HG03039 (cell line): Measurements from ENCODE around the gene OTOP3.
"Not testable (repeated sequence)": the region's sequence is repeated elsewhere in the genome, so short reads cannot be mapped to it uniquely, and the experiment has no call there.

Experiments
- ATAC-seq: cut with Tn5 transposase; IDR thresholded peaks from one replicate; pipeline ENCODE4 v1.9.1; 2021; ENCODE audit warnings: mild to moderate bottlenecking, moderate library complexity; ENCODE audit not compliant: unreplicated experiment

OTOP3 gene

GRCh38 chr17:74935585-74936469, at the start of gene OTOP3:
OTOP3 (plus strand) TSS chr17:74935898; CDS start chr17:74935922, 24 bp downstream.
- no peak for ATAC-seq

- ATAC-seq, result no peak
Measured at GRCh38 chr17:74888469-74888868, 47.2 kb upstream of the OTOP3 start.

GRCh38 chr17:74890554-74890953, 45.1 kb upstream of the OTOP3 start:
- ATAC-seq, result no peak

GRCh38 chr17:74892013-74892841, 43.5 kb upstream of the OTOP3 start:
- no peak for ATAC-seq

GRCh38 chr17:74892974-74893911, 42.5 kb upstream of the OTOP3 start, which contains the start of gene FADS6:
FADS6 (minus strand) TSS chr17:74893633; CDS start chr17:74893595, 38 bp downstream.
- no peak for ATAC-seq

GRCh38 chr17:74893936-74894671, 41.6 kb upstream of the OTOP3 start:
- no peak for ATAC-seq

GRCh38 chr17:74898376-74898946, 37.2 kb upstream of the OTOP3 start:
- no peak for ATAC-seq

- ATAC-seq, result no peak
Measured at GRCh38 chr17:74900208-74900607, 35.5 kb upstream of the OTOP3 start.

GRCh38 chr17:74901353-74902135, 34.2 kb upstream of the OTOP3 start:
- ATAC-seq, result no peak

- ATAC-seq, result no peak
Measured at GRCh38 chr17:74903034-74903433, 32.7 kb upstream of the OTOP3 start.

GRCh38 chr17:74903671-74904070, 32.0 kb upstream of the OTOP3 start:
- no peak for ATAC-seq

- ATAC-seq, result no peak
Measured at GRCh38 chr17:74904687-74905409, 30.9 kb upstream of the OTOP3 start.

- ATAC-seq, result not testable (repeated sequence)
Measured at GRCh38 chr17:74906214-74906793, 29.4 kb upstream of the OTOP3 start.

GRCh38 chr17:74907012-74907411, 28.7 kb upstream of the OTOP3 start:
- ATAC-seq, result no peak

GRCh38 chr17:74909097-74909496, 26.6 kb upstream of the OTOP3 start:
- not testable (repeated sequence) for ATAC-seq

GRCh38 chr17:74911423-74911822, 24.3 kb upstream of the OTOP3 start:
- ATAC-seq, result not testable (repeated sequence)

- ATAC-seq, result no peak
Measured at GRCh38 chr17:74916136-74916850, 19.4 kb upstream of the OTOP3 start.
